GM12872 (cell line): ENCODE results near the gene C1orf122.

Experiments used
- CTCF ChIP-seq: IDR thresholded peaks from 3 replicates; pipeline ENCODE4 v1.5.1; 2011; ENCODE audit warnings: low read depth, mild to moderate bottlenecking, low read length, moderate library complexity; ENCODE audit not compliant: insufficient read depth

C1orf122 gene

GRCh38 chr1:37809942-37810341 lies 2.4 kb downstream of the C1orf122 start:
- no peak for TF ChIP-seq CTCF

GRCh38 chr1:37811027-37811655 lies 3.6 kb downstream of the C1orf122 start:
- TF ChIP-seq CTCF: peak; percentile 96

GRCh38 chr1:37813529-37814145 lies 6.0 kb downstream of the C1orf122 start:
- TF ChIP-seq CTCF: no peak

- no peak for TF ChIP-seq CTCF
These were observed 6.7 kb downstream of the C1orf122 start for GRCh38 chr1:37814252-37814651.

GRCh38 chr1:37817481-37817880 lies 9.9 kb downstream of the C1orf122 start:
- TF ChIP-seq CTCF: no peak

- TF ChIP-seq CTCF: no peak
These were observed 13.9 kb downstream of the C1orf122 start for GRCh38 chr1:37821481-37821880.

- TF ChIP-seq CTCF: no peak
These were observed 15.6 kb downstream of the C1orf122 start for GRCh38 chr1:37822906-37823815.
